ENCODE data around the gene SPATS2.

Gene SPATS2

GRCh38 chr12:49496417-49497360, 129.4 kb downstream of the SPATS2 start:
- Histone ChIP-seq H3K36me3 (replicated peaks) (peaks cover 55% of the 10 kb centered on the region), H3K27me3 (replicated peaks) (no peaks in the 10 kb centered on the region), H3K4me3 (ENCODE audit: low read depth, low read length) (no peak overlapping the region), H3K27ac (no peak overlapping the region)
- in situ Hi-C loops (cut with HindIII; ENCODE audit: low pct_ligation_motif_present, low sequenced_read_pairs), result no loop called here
- no peak for DNase-seq
- no peak for TF ChIP-seq CTCF (IDR thresholded peaks at IDR 0.05; ENCODE audit: low read depth, low read length, missing control alignments)

- no peaks in the 10 kb centered on the region for H3K27me3 ChIP-seq (replicated peaks)
- H3K4me3 ChIP-seq (ENCODE audit: low read depth, low read length), result no peak overlapping the region
- no peak for DNase-seq
- H3K36me3 ChIP-seq (replicated peaks), result peaks cover 40% of the 10 kb centered on the region
- in situ Hi-C loops (cut with HindIII; ENCODE audit: low pct_ligation_motif_present, low sequenced_read_pairs), result loop anchor here (25.0 kb wide), 1 partner anchor 140 kb away; the partner anchor contains the start of gene SPATS2
- no peak for TF ChIP-seq CTCF (IDR thresholded peaks at IDR 0.05; ENCODE audit: low read depth, low read length, missing control alignments)
- peak overlapping the region; percentile 68 for H3K27ac ChIP-seq
Observed at GRCh38 chr12:49501895-49502294, 134.6 kb downstream of the SPATS2 start.

GRCh38 chr12:49502590-49502989, 135.3 kb downstream of the SPATS2 start:
- Histone ChIP-seq H3K4me3 (ENCODE audit: low read depth, low read length) (no peak overlapping the region), H3K27ac (peak overlapping the region; percentile 68), H3K36me3 (replicated peaks) (peaks cover 35% of the 10 kb centered on the region), H3K27me3 (replicated peaks) (no peaks in the 10 kb centered on the region)
- in situ Hi-C loops (cut with HindIII; ENCODE audit: low pct_ligation_motif_present, low sequenced_read_pairs), result loop anchor here (25.0 kb wide), 1 partner anchor 140 kb away; the partner anchor contains the start of gene SPATS2
- no peak for TF ChIP-seq CTCF (IDR thresholded peaks at IDR 0.05; ENCODE audit: low read depth, low read length, missing control alignments)
- DNase-seq, result peak; percentile 47

GRCh38 chr12:49503674-49504180, 136.5 kb downstream of the SPATS2 start:
- Histone ChIP-seq H3K27ac (peak overlapping the region; percentile 68), H3K36me3 (replicated peaks) (peaks cover 37% of the 10 kb centered on the region)
- no peak for TF ChIP-seq CTCF (IDR thresholded peaks at IDR 0.05; ENCODE audit: low read depth, low read length, missing control alignments)

GRCh38 chr12:49505672-49506071, 138.4 kb downstream of the SPATS2 start:
- H3K36me3 ChIP-seq (replicated peaks), result peaks cover 24% of the 10 kb centered on the region
- TF ChIP-seq CTCF (IDR thresholded peaks at IDR 0.05; ENCODE audit: low read depth, low read length, missing control alignments), result no peak
- no peak for DNase-seq
- peak overlapping the region; percentile 67 for H3K27ac ChIP-seq
- H3K4me3 ChIP-seq (ENCODE audit: low read depth, low read length), result no peak overlapping the region
- no peaks in the 10 kb centered on the region for H3K27me3 ChIP-seq (replicated peaks)
- in situ Hi-C loops (cut with HindIII; ENCODE audit: low pct_ligation_motif_present, low sequenced_read_pairs), result loop anchor here (25.0 kb wide), 1 partner anchor 143 kb away; the partner anchor contains the start of gene SPATS2

More at GRCh38 chr12:49503674-49504180, 136.5 kb downstream of the SPATS2 start:
- Histone ChIP-seq H3K4me3 (ENCODE audit: low read depth, low read length) (no peak overlapping the region), H3K27me3 (replicated peaks) (no peaks in the 10 kb centered on the region)
- DNase-seq, result peak; percentile 83
- in situ Hi-C loops (cut with HindIII; ENCODE audit: low pct_ligation_motif_present, low sequenced_read_pairs), result loop anchor here (25.0 kb wide), 1 partner anchor 141 kb away; the partner anchor contains the start of gene SPATS2

Measured in brain microvascular endothelial cell (primary cell).